Measurements from ENCODE around the gene KLC1. TPM values are rescaled to one million over a fixed set of nuclear protein-coding genes. Genes with fewer than 3 reads are reported as not detected.

Gene KLC1
- total and polyA plus RNA-seq, 10 of the 15 experiments (the other 5 are each of a cell fraction or from before 2014, with no cell fraction given): 5.5 to 137 (median 76.1) TPM

DNA sequence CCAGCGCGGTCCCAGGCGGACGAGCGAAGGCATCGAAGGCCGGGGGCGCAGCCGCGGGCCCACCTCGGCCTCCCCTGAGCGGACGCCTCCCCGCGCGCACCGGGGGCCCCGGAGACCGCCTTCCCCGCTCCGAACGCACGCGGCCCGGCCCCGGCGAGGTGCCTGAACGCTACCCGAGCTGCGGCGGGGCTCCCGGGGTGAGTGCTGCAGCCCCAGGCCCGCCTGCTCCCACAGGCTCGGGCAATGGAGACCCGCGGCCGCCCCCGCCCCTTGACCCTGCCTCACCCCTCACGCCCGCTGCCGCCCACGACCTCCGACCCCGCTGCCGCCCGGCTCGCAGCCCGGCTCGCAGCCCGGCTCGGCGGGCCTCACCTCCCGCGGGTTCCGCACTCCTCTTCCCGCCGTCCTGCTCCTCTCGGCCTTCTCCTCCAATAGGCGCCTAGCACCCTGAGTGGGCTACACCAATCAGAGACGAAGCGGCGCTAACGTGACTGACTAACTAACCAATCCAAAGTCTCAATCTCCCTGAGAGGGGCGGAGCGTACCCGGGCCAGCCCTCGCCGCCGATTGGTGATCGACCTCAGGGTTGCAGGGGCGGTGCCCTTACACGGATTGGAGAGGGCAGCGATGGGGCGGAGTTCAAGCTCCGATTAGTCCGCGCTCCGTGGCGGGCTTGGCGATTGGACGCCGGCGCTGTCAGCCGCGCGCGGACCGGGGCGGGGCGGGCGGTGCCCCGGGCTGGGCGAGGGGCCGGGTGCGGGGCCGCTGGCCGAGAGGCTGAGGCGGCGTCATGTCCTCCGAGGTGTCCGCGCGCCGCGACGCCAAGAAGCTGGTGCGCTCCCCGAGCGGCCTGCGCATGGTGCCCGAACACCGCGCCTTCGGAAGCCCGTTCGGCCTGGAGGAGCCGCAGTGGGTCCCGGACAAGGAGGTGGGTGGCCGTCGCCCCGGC is 86.3 kb downstream of the KLC1 start, which contains the start of the genes XRCC3 and ZFYVE21 (continued):
- TF ChIP-seq, protein P1, sequence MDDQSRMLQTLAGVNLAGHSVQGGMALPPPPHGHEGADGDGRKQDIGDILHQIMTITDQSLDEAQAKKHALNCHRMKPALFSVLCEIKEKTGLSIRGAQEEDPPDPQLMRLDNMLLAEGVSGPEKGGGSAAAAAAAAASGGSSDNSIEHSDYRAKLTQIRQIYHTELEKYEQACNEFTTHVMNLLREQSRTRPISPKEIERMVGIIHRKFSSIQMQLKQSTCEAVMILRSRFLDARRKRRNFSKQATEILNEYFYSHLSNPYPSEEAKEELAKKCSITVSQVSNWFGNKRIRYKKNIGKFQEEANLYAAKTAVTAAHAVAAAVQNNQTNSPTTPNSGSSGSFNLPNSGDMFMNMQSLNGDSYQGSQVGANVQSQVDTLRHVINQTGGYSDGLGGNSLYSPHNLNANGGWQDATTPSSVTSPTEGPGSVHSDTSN (IDR thresholded peaks at IDR 0.05; ENCODE audit: insufficient replicate concordance, low read depth, low read length): peak; percentile 88
- TF ChIP-seq EZH2 (IDR thresholded peaks at IDR 0.05; ENCODE audit: borderline replicate concordance, control insufficient read depth, low read depth, low read length) (no peak), ZBED1 (IDR thresholded peaks at IDR 0.05; ENCODE audit: borderline replicate concordance) (no peak), CHD2 (IDR thresholded peaks at IDR 0.05; ENCODE audit: borderline replicate concordance, low read depth, low read length) (peak; percentile 97), RCOR1 (conservative IDR thresholded peaks at IDR 0.05; ENCODE audit: low read depth, low read length) (no peak), TCF3 (IDR thresholded peaks at IDR 0.05; ENCODE audit: borderline replicate concordance, insufficient read depth, low read depth, low read length) (no peak), RUNX3 (IDR thresholded peaks at IDR 0.05; ENCODE audit: low read length) (no peak), CBFB (IDR thresholded peaks at IDR 0.05; ENCODE audit: low read depth) (no peak), ZNF274 (IDR thresholded peaks at IDR 0.05; ENCODE audit: insufficient read depth, insufficient read length) (no peak)
- TF ChIP-seq, protein P2, sequence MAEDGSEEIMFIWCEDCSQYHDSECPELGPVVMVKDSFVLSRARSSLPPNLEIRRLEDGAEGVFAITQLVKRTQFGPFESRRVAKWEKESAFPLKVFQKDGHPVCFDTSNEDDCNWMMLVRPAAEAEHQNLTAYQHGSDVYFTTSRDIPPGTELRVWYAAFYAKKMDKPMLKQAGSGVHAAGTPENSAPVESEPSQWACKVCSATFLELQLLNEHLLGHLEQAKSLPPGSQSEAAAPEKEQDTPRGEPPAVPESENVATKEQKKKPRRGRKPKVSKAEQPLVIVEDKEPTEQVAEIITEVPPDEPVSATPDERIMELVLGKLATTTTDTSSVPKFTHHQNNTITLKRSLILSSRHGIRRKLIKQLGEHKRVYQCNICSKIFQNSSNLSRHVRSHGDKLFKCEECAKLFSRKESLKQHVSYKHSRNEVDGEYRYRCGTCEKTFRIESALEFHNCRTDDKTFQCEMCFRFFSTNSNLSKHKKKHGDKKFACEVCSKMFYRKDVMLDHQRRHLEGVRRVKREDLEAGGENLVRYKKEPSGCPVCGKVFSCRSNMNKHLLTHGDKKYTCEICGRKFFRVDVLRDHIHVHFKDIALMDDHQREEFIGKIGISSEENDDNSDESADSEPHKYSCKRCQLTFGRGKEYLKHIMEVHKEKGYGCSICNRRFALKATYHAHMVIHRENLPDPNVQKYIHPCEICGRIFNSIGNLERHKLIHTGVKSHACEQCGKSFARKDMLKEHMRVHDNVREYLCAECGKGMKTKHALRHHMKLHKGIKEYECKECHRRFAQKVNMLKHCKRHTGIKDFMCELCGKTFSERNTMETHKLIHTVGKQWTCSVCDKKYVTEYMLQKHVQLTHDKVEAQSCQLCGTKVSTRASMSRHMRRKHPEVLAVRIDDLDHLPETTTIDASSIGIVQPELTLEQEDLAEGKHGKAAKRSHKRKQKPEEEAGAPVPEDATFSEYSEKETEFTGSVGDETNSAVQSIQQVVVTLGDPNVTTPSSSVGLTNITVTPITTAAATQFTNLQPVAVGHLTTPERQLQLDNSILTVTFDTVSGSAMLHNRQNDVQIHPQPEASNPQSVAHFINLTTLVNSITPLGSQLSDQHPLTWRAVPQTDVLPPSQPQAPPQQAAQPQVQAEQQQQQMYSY (CRISPR knock-in tag; IDR thresholded peaks at IDR 0.05): no peak
- TF ChIP-seq, protein P3, sequence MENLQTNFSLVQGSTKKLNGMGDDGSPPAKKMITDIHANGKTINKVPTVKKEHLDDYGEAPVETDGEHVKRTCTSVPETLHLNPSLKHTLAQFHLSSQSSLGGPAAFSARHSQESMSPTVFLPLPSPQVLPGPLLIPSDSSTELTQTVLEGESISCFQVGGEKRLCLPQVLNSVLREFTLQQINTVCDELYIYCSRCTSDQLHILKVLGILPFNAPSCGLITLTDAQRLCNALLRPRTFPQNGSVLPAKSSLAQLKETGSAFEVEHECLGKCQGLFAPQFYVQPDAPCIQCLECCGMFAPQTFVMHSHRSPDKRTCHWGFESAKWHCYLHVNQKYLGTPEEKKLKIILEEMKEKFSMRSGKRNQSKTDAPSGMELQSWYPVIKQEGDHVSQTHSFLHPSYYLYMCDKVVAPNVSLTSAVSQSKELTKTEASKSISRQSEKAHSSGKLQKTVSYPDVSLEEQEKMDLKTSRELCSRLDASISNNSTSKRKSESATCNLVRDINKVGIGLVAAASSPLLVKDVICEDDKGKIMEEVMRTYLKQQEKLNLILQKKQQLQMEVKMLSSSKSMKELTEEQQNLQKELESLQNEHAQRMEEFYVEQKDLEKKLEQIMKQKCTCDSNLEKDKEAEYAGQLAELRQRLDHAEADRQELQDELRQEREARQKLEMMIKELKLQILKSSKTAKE (IDR thresholded peaks at IDR 0.05; ENCODE audit: low read depth, poor library complexity, severe bottlenecking): peak; percentile 42
- TF ChIP-seq, protein P4, sequence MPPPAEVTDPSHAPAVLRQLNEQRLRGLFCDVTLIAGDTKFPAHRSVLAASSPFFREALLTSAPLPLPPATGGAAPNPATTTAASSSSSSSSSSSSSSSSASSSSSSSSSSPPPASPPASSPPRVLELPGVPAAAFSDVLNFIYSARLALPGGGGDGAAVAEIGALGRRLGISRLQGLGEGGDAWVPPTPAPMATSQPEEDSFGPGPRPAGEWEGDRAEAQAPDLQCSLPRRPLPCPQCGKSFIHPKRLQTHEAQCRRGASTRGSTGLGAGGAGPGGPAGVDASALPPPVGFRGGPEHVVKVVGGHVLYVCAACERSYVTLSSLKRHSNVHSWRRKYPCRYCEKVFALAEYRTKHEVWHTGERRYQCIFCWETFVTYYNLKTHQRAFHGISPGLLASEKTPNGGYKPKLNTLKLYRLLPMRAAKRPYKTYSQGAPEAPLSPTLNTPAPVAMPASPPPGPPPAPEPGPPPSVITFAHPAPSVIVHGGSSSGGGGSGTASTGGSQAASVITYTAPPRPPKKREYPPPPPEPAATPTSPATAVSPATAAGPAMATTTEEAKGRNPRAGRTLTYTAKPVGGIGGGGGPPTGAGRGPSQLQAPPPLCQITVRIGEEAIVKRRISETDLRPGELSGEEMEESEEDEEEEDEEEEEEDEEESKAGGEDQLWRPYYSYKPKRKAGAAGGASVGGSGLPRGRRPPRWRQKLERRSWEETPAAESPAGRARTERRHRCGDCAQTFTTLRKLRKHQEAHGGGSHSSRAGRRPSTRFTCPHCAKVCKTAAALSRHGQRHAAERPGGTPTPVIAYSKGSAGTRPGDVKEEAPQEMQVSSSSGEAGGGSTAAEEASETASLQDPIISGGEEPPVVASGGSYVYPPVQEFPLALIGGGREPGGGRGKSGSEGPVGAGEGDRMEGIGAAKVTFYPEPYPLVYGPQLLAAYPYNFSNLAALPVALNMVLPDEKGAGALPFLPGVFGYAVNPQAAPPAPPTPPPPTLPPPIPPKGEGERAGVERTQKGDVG (CRISPR knock-in tag; IDR thresholded peaks at IDR 0.05): no peak
- TF ChIP-seq, protein P5, sequence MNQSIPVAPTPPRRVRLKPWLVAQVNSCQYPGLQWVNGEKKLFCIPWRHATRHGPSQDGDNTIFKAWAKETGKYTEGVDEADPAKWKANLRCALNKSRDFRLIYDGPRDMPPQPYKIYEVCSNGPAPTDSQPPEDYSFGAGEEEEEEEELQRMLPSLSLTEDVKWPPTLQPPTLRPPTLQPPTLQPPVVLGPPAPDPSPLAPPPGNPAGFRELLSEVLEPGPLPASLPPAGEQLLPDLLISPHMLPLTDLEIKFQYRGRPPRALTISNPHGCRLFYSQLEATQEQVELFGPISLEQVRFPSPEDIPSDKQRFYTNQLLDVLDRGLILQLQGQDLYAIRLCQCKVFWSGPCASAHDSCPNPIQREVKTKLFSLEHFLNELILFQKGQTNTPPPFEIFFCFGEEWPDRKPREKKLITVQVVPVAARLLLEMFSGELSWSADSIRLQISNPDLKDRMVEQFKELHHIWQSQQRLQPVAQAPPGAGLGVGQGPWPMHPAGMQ (IDR thresholded peaks at IDR 0.05; ENCODE audit: borderline replicate concordance): no peak

All from GM12878 (cell line).